CD14-positive monocyte (primary cell): ENCODE data around the gene RPL18. TPM values are rescaled to one million over a fixed set of nuclear protein-coding genes. Genes with fewer than 3 reads are reported as not detected.

Source experiments
- DNase-seq, 3 donors: peaks; one replicate each; pipeline ENCODE4 v3.0.0-alpha.2; 2011 to 2022
- H2AFZ ChIP-seq: 2 replicates; pipeline ENCODE4 v1.6.0; 2012; ENCODE audit warnings: mild to moderate bottlenecking, low read depth, low read length, inconsistent platforms; ENCODE audit not compliant: insufficient read depth, poor library complexity, severe bottlenecking
- H3K27ac ChIP-seq, 2 donors: 1 replicate in 1 of 2; 2 replicates in 1 of 2; pipeline ENCODE4 v1.5.1; 2012 to 2013; ENCODE audit warnings: low read length in 2 of 2, control low read depth in 1 of 2, inconsistent platforms in 1 of 2, low read depth in 1 of 2, mild to moderate bottlenecking in 1 of 2
- H3K27me3 ChIP-seq, 2 donors: one replicate each; pipeline versions ENCODE4 v1.6.0 to v1.6.1; 2011 to 2013; ENCODE audit warnings: low read length in 2 of 2; ENCODE audit not compliant: control insufficient read depth in 2 of 2, insufficient read depth in 2 of 2
- H3K36me3 ChIP-seq, 2 donors: replicated peaks in 1 of 2; 1 replicate in 1 of 2; 2 replicates in 1 of 2; pipeline versions ENCODE4 v1.5.1 to v1.6.1; 2012 to 2013; ENCODE audit warnings: low read length in 2 of 2, control low read depth in 1 of 2, inconsistent platforms in 1 of 2, mild to moderate bottlenecking in 1 of 2; ENCODE audit not compliant: insufficient read depth in 2 of 2, control insufficient read depth in 1 of 2
- H3K4me1 ChIP-seq, 2 donors: 1 replicate in 1 of 2; 2 replicates in 1 of 2; pipeline versions ENCODE4 v1.5.1 to v1.6.1; 2012 to 2013; ENCODE audit warnings: low read length in 2 of 2, control low read depth in 1 of 2, inconsistent platforms in 1 of 2, mild to moderate bottlenecking in 1 of 2, moderate library complexity in 1 of 2; ENCODE audit not compliant: insufficient read depth in 2 of 2, control insufficient read depth in 1 of 2
- H3K4me2 ChIP-seq: replicated peaks from 2 replicates; pipeline ENCODE3; 2012; ENCODE audit warnings: low read length, moderate library complexity, mild to moderate bottlenecking; ENCODE audit not compliant: poor library complexity, severe bottlenecking; ENCODE audit errors: extremely low read depth
- H3K4me3 ChIP-seq, 3 experiments: fragments of 200-600 bp in 1 of 3; sonication (generic) in 1 of 3; replicated peaks in 1 of 3; 1 replicate in 2 of 3; 2 replicates in 1 of 3; pipeline ENCODE4 v1.5.1; 2011 to 2013; ENCODE audit warnings: low read length in 3 of 3, mild to moderate bottlenecking in 3 of 3, control low read depth in 2 of 3, low read depth in 2 of 3, inconsistent platforms in 1 of 3, moderate library complexity in 1 of 3
- H3K79me2 ChIP-seq: 2 replicates; pipeline ENCODE4 v1.6.0; 2012; ENCODE audit warnings: mild to moderate bottlenecking, control low read depth, inconsistent platforms, low read length, moderate library complexity; ENCODE audit not compliant: insufficient read depth
- H3K9ac ChIP-seq: 2 replicates; pipeline ENCODE4 v1.6.0; 2017; ENCODE audit warnings: low read length, mild to moderate bottlenecking; ENCODE audit not compliant: insufficient read depth, poor library complexity, severe bottlenecking
- H3K9me3 ChIP-seq, 2 donors: replicated peaks in 1 of 2; 1 replicate in 1 of 2; 2 replicates in 1 of 2; pipeline versions ENCODE4 v1.5.1 to v1.6.1; 2012 to 2013; ENCODE audit warnings: low read length in 2 of 2, control low read depth in 1 of 2; ENCODE audit not compliant: control insufficient read depth in 1 of 2, insufficient read depth in 1 of 2
- H4K20me1 ChIP-seq: 2 replicates; pipeline ENCODE4 v1.6.0; 2012; ENCODE audit warnings: mild to moderate bottlenecking, low read length, control low read depth, moderate library complexity; ENCODE audit not compliant: insufficient read depth
- H3K27ac Mint-ChIP-seq, 7 donors: one replicate each; pipeline ENCODE4 v1.8.0; 2020; ENCODE audit warnings: mild to moderate bottlenecking in 7 of 7, mixed read lengths in 7 of 7, moderate library complexity in 6 of 7, inconsistent platforms in 2 of 7
- H3K27me3 Mint-ChIP-seq, 3 donors: one replicate each; pipeline ENCODE4 v1.8.0; 2021 to 2022; ENCODE audit warnings: low read depth in 3 of 3, mild to moderate bottlenecking in 3 of 3, mixed read lengths in 3 of 3, moderate library complexity in 3 of 3, inconsistent platforms in 1 of 3
- H3K36me3 Mint-ChIP-seq, 2 donors: one replicate each; pipeline ENCODE4 v1.8.0; 2020; ENCODE audit warnings: mixed read lengths in 2 of 2, inconsistent platforms in 1 of 2, mild to moderate bottlenecking in 1 of 2
- H3K4me1 Mint-ChIP-seq: one replicate; pipeline ENCODE4 v1.8.0; 2020; ENCODE audit warnings: mild to moderate bottlenecking, mixed read lengths
- H3K4me3 Mint-ChIP-seq, 2 donors: one replicate each; pipeline ENCODE4 v1.8.0; 2020; ENCODE audit warnings: mild to moderate bottlenecking in 2 of 2, mixed read lengths in 2 of 2, moderate library complexity in 1 of 2
- H3K9me3 Mint-ChIP-seq, 7 donors: one replicate each; pipeline ENCODE4 v1.8.0; 2020 to 2022; ENCODE audit warnings: mixed read lengths in 7 of 7, mild to moderate bottlenecking in 6 of 7, moderate library complexity in 6 of 7, inconsistent platforms in 2 of 7
- WGBS: methylation state at CpG from one replicate; pipeline ENCODE4 v1.1.5; 2013; ENCODE audit warnings: missing lambda C conversion rate; ENCODE audit not compliant: insufficient coverage; 5-methylcytosine and 5-hydroxymethylcytosine counted together
- intact Hi-C, 2 donors: fragments of 100-400 bp; cut with micrococcal nuclease; formaldehyde crosslinking; loops; one replicate each; pipeline versions ENCODE4 v1.15.0 to v1.15.1; 2023
- polyA plus RNA-seq, 3 donors: library from polyadenylated mRNA; depleted of rRNA in 1 of 3; unstranded in 2 of 3; stranded (reverse) in 1 of 3; fragments of 300-500 nt in 2 of 3; fragments of >200 nt in 1 of 3; fragmentation: Illumina TruSeq in 2 of 3; gene quantifications; 1 replicate in 2 of 3; 2 replicates in 1 of 3; pipeline ENCODE4 v1.2.3, GENCODE V29; 2012 to 2021
- TF ChIP-seq, protein P1 (sequence below): fragments of 200-600 bp; IDR thresholded peaks from one replicate; pipeline ENCODE4 v1.8.0; 2022; ENCODE audit warnings: antibody characterized with exemption, mild to moderate bottlenecking

The RPL18 gene
- polyA plus RNA-seq, 3 donors, result 803 to 1,540 (median 892) TPM

DNA sequence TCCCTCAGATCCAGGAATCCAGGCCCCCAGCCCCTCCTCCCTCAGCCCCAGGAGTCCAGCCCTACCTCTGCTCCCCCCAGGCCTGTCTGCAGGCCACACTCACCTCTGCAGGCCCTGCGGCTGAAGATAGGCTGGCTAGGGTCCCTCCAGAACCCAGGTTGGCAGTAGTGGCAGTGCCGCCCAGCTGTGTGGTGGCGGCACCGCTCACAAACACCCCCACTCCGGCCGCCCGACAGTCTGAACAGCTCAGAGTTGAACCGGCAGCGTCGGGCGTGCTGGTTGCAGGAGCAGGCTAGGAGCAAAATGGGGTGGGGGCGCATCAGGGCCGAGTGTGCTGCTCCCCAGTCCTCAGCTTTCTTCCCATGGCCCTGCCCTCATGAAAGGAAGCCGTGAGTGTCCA, 45.5 kb upstream of the RPL18 start:
- Histone ChIP-seq H3K36me3 (no peaks in the 10 kb centered on the region), H3K9me3 (no peaks in the 10 kb centered on the region), H4K20me1 (no peaks in the 10 kb centered on the region), H3K27me3 (no peaks in the 10 kb centered on the region), H3K4me3 (no peak overlapping the region), H3K4me1 (peaks cover 18 to 21% of the 10 kb centered on the region in 2 donors), H3K4me2 (no peak overlapping the region), H3K27ac (no peak overlapping the region), H2AFZ (no peak overlapping the region), H3K79me2 (no peaks in the 10 kb centered on the region), H3K9ac (no peak overlapping the region)
- Mint-ChIP-seq H3K4me3 (no peak overlapping the region), H3K9me3 (peaks cover 0 to 5% (median under 1%) of the 10 kb centered on the region in 7 donors), H3K27ac (no peak overlapping the region), H3K36me3 (no peaks in the 10 kb centered on the region), H3K27me3 (peaks cover 0 to 2% (median 2%) of the 10 kb centered on the region in 3 donors), H3K4me1 (peaks cover 16% of the 10 kb centered on the region)
- intact Hi-C loops, result no loop called here
- no peak for DNase-seq
- TF ChIP-seq, protein P1, sequence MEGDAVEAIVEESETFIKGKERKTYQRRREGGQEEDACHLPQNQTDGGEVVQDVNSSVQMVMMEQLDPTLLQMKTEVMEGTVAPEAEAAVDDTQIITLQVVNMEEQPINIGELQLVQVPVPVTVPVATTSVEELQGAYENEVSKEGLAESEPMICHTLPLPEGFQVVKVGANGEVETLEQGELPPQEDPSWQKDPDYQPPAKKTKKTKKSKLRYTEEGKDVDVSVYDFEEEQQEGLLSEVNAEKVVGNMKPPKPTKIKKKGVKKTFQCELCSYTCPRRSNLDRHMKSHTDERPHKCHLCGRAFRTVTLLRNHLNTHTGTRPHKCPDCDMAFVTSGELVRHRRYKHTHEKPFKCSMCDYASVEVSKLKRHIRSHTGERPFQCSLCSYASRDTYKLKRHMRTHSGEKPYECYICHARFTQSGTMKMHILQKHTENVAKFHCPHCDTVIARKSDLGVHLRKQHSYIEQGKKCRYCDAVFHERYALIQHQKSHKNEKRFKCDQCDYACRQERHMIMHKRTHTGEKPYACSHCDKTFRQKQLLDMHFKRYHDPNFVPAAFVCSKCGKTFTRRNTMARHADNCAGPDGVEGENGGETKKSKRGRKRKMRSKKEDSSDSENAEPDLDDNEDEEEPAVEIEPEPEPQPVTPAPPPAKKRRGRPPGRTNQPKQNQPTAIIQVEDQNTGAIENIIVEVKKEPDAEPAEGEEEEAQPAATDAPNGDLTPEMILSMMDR, result no peak
- 95% methylated on average over 11 of the region's 14 CpGs for WGBS

DNA sequence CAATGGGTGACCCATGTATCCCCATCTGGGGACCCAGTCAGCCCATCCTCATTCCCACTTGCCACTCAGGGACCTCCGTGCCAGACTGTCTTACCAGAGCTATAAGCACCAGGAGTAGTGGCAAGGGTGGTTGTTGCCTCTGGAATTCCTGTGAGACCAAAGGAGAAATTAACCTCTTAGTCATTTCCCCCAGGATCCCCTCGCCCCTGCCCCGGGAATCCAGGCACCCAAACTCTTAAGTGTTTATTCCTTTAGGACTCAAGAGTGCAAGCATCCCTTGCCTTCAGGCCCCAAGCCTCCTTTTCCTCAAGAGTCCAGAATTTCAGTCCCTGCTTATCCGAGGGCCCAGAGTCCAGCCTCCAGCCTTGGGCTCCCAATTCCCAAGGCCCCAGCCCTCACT, 44.7 kb upstream of the RPL18 start:
- intact Hi-C loops, result no loop called here
- H3K4me3 ChIP-seq, result no peak overlapping the region
- peaks cover 16% of the 10 kb centered on the region for H3K4me1 Mint-ChIP-seq
- no peak overlapping the region for H3K27ac Mint-ChIP-seq
- DNase-seq, result no peak
- H3K79me2 ChIP-seq, result no peaks in the 10 kb centered on the region
- no peak overlapping the region for H3K9ac ChIP-seq
- H3K4me3 Mint-ChIP-seq, result no peak overlapping the region
- peaks cover 0 to 2% (median 2%) of the 10 kb centered on the region in 3 donors for H3K27me3 Mint-ChIP-seq
- no peaks in the 10 kb centered on the region for H3K9me3 ChIP-seq
- H3K9me3 Mint-ChIP-seq, result peaks cover 0 to 3% (median 0%) of the 10 kb centered on the region in 7 donors
- no peaks in the 10 kb centered on the region for H3K36me3 ChIP-seq
- H3K27ac ChIP-seq, result no peak overlapping the region
- H4K20me1 ChIP-seq, result no peaks in the 10 kb centered on the region
- TF ChIP-seq, protein P1, result no peak
- H3K36me3 Mint-ChIP-seq, result no peaks in the 10 kb centered on the region
- 93% methylated on average over 3 of the region's 4 CpGs for WGBS
- no peaks in the 10 kb centered on the region for H3K27me3 ChIP-seq
- H3K4me2 ChIP-seq, result no peak overlapping the region
- no peak overlapping the region for H2AFZ ChIP-seq
- H3K4me1 ChIP-seq, result peaks cover 18 to 22% of the 10 kb centered on the region in 2 donors
